Gastrocnemius medialis (tissue), 4 donors: ENCODE data around the gene IDS.

Experiments
- POLR2A ChIP-seq, 2 donors: fragments of 450-650 bp; IDR thresholded peaks; one replicate each; pipeline ENCODE4 v1.6.1; 2017; ENCODE audit warnings: antibody characterized with exemption in 2 of 2, mild to moderate bottlenecking in 2 of 2, moderate library complexity in 2 of 2
- TF ChIP-seq, protein P1 (sequence below), 5 experiments: fragments of 450-650 bp in 3 of 5; fragments of 200-600 bp in 2 of 5; sonication (generic) in 2 of 5; IDR thresholded peaks in 4 of 5; conservative IDR thresholded peaks in 1 of 5; 1 replicate in 4 of 5; 2 replicates in 1 of 5; pipeline ENCODE4 v1.5.1; 2016 to 2019; ENCODE audit warnings: antibody characterized with exemption in 5 of 5, mild to moderate bottlenecking in 3 of 5, moderate library complexity in 3 of 5

DNA sequence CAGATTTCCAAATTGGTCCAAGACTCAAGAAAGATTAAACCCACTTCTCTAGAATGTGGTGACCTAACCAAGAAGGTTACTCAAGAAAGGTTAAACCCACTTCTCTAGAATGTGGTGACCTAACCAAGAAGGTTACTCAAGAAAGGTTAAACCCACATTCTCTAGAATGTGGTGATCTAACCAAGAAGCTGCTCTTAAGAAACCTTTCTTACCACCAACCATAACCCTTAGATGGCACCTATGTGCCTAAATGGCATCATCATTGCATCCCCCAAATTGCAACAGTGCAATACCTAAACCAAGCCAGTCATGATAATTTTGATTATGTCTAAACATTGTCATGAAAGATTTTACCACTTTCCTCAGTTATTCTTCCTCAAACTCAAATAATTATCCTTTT is 49.2 kb downstream of the IDS start:
- no peak for TF ChIP-seq POLR2A (IDR thresholded peaks at IDR 0.05)
- TF ChIP-seq, protein P1, sequence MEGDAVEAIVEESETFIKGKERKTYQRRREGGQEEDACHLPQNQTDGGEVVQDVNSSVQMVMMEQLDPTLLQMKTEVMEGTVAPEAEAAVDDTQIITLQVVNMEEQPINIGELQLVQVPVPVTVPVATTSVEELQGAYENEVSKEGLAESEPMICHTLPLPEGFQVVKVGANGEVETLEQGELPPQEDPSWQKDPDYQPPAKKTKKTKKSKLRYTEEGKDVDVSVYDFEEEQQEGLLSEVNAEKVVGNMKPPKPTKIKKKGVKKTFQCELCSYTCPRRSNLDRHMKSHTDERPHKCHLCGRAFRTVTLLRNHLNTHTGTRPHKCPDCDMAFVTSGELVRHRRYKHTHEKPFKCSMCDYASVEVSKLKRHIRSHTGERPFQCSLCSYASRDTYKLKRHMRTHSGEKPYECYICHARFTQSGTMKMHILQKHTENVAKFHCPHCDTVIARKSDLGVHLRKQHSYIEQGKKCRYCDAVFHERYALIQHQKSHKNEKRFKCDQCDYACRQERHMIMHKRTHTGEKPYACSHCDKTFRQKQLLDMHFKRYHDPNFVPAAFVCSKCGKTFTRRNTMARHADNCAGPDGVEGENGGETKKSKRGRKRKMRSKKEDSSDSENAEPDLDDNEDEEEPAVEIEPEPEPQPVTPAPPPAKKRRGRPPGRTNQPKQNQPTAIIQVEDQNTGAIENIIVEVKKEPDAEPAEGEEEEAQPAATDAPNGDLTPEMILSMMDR (IDR thresholded peaks at IDR 0.05 in 4 of 5, conservative IDR thresholded peaks at IDR 0.05 in 1 of 5): no peak
